ENCODE data around the gene COQ7.

Gene COQ7

DNA sequence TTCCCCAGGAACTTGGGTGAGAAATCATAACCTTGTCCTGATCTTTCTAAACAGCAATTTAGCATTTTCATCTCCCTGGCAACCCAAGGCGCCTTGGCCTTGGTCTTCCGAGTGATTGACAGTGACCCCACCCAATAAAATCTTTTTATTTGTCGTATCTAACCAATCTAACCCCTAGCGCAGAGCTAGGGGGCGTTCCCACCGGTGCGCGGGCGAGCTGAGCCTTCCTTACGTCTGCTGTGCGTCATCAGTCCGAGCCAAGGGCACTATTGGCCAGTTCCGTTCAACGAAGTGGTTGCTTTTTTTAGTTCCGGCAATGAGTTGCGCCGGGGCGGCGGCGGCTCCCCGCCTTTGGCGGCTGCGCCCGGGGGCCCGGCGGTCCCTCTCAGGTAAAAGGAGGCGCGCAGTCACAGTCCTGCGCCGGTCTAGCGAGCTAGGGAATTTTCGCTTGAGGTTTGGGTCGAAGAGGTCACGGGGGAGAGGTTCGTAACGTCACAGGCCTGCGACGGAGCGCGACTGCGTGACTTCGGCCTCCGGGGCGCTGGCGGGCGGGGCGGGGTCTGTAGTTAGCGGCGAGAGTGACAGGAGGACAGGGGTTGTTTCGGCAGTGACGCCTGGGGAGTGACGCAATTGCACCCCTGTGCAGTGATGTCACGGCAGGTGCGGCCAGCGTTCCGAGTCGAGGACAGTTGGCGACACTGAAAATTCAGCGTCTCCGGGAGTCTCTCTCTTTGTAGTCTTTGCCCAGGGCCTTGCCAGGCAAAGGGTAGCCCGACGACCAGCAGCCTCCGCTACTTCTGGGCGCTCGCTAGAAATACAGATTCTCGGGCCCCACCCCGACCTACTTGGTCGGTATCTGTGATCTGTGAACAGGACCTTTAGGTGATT is at the start of gene COQ7:
COQ7 (plus strand) TSS at position 266 of the 888 bp plus-strand sequence; CDS start at position 317, 51 bp downstream.
- DNase-seq = peak; percentile 94

DNA sequence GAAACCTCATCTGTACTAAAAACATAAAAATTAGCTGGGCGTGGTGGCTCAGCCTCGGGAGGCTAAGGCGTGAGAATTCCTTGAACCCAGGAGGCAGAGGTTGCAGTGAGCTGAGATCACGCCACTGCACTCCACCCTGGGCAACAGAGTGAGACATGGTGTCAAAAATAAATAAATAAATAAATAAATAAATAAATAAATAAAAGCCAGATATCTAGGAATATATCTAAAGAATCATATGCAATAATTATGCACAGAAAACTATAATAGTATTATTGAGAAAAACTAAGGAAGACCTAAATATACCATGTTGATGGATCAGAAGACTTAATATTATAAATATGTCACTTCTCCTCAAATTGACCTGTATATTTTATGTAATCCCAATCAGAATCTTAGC is 46.7 kb upstream of the COQ7 start:
- DNase-seq = no peak

DNA sequence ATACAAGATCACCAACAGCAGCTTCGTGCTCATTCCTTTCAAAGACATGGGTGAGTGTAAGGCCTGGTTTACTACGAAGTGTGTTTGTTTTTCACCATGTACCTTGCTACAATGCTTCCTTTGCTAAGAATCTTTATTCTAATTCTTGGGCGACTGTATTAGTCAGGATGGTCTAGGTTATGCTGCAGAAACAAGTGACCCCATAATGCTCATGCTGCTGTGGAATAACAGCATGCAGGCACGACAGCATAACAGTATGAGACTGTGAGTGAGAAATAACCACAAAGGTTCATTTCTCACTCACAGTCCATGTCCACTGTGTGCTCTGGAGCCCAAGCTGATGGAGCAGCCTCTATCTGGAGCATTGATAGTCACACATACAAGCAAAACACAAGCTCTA is 45.7 kb upstream of the COQ7 start:
- DNase-seq = no peak

DNA sequence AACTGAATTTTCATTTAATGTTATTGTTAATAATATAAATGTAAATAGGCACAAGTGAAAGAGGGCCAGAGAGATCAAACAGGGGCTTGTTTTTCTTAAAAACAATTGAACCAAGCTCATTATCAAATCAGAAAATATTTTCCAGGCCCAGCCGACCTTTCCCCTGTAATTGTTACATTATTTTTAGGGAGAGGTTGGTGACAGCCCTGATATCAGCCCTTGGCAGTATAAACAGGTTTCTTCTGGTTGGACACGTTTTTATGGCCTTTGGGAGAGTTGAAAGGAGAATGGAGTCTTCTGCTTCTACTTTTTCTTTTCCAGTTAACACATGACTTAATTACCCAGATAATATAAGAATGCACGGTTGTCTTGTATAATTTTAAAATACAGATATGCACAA is 40.0 kb upstream of the COQ7 start:
- no peak for DNase-seq

DNA sequence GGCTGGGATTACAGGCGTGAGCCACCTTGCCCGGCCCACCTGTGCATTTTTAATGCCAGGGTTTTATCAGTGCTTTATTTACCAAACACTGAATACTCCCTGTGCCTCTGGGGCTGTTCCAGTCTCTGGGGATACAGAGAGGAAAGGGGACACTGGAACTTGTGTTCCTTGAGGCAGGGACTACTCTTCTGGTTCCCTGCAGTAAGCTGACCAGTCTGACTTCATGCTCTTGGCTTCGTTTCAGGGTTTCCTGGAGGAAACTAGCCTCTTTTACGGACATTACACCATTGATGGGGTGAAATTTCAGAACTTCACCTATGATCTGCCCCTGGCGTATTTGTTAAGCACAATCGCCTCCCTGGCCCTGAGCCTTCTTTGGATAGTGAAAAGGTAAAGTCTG is 37.4 kb upstream of the COQ7 start:
- DNase-seq = no peak

DNA sequence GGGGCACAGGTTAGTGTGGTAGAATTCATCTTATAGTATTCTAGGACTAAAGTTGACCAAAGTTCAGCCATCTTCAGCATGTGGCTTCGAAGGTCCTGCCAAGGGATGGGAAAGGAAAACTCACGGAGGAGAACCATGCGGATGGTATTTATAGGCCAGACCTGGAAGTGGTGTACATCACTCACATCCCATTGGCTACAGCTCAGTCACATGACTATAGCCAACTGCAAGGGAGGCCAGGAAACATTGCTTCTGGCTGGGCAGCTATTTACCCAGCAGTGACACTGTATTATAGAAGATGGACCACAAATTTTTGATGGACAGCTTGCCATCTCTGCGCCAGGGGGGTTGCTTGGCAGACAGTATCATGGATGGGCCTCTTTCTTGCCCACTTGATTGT is 35.7 kb upstream of the COQ7 start:
- DNase-seq = no peak

DNA sequence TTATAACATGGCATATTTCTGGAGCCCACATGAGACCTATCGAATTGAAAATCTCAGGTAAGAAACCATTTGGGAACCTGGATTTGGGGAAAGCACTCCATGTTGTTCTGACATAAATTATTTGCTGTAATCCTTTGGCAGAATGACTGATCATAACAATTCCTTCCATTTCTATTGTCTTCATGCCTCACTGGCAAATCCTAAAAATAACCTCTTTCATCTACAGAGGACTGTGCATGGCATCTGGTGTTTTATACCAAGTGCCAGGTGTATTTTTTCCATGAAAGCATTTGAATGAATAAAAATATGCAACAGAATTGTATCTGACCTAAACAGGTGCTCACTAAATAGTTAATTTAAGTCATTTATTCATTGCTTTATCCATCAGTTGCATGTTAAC is 33.7 kb upstream of the COQ7 start:
- no peak for DNase-seq

GRCh38 chr16:19040400-19040799 is 27.0 kb upstream of the COQ7 start:
- DNase-seq = no peak

GRCh38 chr16:19044769-19045168 is 22.6 kb upstream of the COQ7 start:
- no peak for DNase-seq

DNA sequence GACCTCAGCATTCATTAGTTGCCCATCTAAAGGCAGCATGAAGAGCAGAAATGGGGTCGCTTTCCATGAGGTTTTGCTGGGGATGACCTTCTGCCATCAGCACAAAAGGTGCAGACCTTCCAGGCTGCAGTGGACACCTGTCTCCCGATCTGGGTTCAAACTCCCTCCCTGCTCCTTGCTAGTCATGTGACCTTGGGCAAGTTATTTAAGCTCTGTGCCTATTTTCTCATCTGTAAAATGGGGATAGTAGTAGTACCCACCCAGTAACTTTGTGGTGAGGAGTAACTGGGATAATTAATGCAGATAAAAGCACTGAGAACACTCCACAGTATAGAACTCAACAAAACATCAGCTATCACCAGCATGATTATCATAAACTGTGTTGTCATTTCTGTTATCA is 21.4 kb upstream of the COQ7 start:
- no peak for DNase-seq

- DNase-seq = no peak
Measured at GRCh38 chr16:19062706-19063105, 4.7 kb upstream of the COQ7 start.

DNA sequence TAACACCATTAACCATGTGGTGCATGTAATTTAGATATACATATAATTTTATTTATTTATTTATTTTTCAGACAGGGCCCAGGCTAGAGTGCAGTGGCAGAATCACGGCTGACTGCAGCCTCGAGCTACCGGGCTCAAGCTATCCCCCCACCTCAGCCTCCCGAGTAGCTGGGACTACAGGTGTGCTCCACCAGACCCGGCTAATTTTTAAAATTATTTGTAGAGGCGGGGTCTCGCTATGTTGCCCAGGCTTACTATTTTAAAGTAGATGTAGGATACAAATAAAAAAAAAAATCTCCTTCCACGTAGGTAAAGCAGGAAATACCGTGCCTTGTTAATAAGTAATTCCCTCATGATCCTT is 446 bp upstream of the COQ7 start:
- DNase-seq = no peak

- DNase-seq = no peak
Measured at GRCh38 chr16:19068237-19068815, 912 bp downstream of the COQ7 start.

DNA sequence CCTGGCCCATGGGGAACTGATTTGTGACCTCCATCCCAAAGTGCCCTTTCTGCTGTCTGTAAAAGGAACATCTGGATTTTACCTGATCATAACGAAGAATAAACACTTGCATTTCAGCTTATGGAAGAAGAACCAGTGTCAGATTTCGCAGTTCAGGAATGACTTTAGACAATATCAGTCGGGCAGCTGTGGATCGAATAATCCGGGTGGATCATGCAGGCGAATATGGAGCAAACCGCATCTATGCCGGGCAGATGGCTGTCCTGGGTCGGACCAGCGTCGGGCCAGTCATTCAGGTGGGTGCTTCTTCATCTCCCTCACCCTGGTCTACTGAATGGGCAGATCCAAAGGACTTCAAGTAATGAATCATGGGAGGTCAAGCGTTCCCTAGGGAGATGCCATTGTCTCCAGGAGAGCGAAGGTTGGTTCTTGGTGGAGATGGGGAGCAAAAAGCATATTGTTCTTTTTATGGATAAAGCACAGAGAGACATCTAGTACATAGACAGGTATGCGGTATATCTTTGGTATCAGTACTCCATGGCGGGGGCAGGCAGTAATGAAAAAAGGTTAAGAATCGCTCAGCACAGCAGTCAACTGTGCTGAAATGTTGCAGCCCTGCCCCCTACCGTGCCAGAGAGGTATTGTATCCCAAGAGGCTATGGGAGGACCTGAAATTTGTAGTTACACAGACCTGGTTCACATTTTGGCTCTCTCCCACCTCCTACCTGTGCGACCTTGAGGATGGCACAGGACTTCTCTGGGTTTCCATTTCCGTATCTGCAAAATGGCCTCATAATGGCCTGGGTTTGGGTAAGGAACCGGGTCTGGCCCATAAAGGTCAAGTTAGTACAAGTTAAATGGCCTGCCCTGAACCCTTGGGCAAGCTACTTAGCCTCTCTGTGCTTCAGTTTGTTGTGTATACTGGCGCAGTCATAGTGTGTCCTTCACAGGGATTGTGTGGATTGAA is 4.7 kb downstream of the COQ7 start:
- no peak for DNase-seq

DNA sequence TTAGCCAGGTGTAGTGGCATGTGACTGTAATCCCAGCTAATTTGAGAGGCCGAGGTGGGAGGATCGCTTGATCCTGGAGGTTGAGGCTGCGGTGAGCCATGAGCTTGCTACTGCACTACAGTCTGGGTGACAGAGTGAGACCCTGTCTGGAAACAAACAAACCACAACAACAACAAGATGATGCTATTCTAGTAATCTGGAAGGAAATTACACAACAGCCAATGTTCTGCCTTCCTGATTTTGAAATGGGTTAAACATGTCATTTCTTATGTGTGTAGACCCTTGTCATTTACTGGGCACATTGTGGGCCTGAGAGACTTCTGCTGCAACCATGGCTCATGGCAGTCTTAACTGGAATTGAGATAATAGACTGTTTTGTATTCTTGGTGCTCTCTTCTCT is 5.9 kb downstream of the COQ7 start:
- no peak for DNase-seq

DNA sequence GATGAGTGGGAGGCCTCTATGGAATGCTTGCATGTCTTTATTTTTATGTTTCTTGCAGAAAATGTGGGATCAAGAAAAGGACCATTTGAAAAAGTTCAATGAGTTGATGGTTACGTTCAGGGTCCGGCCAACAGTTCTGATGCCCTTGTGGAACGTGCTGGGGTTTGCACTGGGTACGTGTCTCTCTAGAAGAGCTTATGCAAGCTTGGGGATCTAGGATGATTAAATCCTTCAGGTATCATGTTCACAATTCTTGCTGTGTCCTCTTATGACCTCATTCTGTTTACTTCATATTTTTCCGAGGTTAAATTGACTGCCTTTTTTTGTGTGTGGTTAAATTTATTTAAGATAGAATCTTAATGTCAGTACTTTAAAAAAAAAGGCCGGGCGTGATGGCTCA is 6.4 kb downstream of the COQ7 start:
- DNase-seq = no peak

DNA sequence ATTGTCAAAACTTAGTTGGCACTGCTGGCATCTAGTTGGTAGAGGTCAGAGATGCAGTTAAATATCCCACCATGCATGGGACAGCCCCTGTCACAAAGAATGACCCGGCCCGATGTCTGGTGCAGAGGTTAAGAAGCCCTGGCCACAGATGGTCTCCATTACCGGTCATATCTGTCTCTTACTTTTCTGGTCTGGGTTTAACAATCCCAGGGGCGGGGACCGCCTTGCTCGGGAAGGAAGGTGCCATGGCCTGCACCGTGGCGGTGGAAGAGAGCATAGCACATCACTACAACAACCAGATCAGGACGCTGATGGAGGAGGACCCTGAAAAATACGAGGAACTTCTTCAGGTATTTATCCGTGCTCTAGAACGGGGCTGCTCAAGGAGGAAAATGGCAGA is 8.1 kb downstream of the COQ7 start:
- DNase-seq = no peak

DNA sequence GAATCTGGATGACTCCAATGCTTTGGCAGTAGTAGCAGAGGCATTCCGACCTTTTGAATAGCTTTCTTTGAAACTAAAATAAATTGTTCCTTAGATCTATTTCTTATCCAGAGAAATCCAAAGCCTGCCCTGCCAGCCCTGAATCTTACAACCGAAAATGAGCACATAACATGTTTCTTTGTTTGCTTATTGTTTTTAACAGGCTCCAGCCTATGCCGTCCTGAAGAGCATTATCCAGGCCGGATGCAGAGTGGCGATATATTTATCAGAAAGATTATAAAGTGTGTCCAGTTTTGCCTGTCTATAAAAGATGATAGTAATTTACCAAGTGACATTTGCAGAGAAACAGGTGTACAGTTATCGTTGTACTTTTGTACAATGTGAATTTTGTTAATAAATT is 10.5 kb downstream of the COQ7 start:
- no peak for DNase-seq

DNA sequence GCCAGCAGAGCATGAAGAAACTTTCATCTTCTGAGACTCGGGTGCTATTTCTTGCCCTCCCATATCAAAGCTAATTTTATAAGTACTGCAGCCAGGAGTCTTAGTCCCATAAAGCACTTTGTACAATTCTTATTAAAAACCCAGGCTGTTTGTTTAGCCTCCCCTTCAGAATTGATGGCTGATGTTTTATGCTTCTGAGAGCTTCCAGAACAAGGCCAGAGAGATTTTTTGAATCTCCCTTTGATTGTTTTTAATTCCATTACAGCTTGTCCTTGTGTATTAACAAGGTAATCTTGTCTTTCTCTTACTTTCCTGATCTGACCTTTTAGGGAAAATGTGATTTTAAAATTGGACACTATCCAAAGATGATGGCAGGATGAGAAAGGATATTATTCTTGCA is 16.3 kb downstream of the COQ7 start:
- DNase-seq = no peak

GRCh38 chr16:19084139-19084538 is 16.7 kb downstream of the COQ7 start:
- no peak for DNase-seq

DNA sequence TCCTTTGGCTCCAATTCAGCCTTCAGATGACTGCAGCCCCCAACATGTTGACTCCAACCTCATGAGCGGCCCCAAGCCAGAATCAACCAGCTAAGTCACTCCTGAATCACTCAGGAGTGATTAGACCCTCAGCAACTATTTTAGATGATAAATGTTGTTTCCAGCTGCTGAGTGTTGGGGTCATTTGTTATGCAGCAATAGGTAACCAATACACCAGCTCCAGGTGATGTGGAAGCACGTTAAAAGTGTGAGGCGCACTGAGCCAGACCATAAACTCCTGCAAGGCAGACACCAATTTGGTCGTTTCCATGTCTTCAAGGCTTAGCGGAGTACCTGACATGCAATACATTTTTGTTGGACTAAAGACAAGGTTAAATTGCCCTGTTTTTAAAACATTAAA is 17.5 kb downstream of the COQ7 start:
- no peak for DNase-seq

- DNase-seq = no peak
Measured at GRCh38 chr16:19085679-19086200, 18.3 kb downstream of the COQ7 start.

Data from NCI-H1105 treated with DMSO at 0.1 percent for 48 hours (cell line).